Measurements from ENCODE around the gene IKZF3.
"Not testable (repeated sequence)": the region's sequence is repeated elsewhere in the genome, so short reads cannot be mapped to it uniquely, and the experiment has no call there.

IKZF3 gene

GRCh38 chr17:39861235-39861634, 2.9 kb downstream of the IKZF3 start:
- in situ Hi-C loops (cut with MboI; ENCODE audit: low sequenced_read_pairs), result no loop called here

GRCh38 chr17:39855911-39856649, 8.0 kb downstream of the IKZF3 start:
- in situ Hi-C loops (cut with MboI; ENCODE audit: low sequenced_read_pairs), result not testable (repeated sequence)

GRCh38 chr17:39854909-39855308, 9.2 kb downstream of the IKZF3 start:
- in situ Hi-C loops (cut with MboI; ENCODE audit: low sequenced_read_pairs), result no loop called here

GRCh38 chr17:39852239-39852638, 11.9 kb downstream of the IKZF3 start:
- in situ Hi-C loops (cut with MboI; ENCODE audit: low sequenced_read_pairs), result no loop called here

- in situ Hi-C loops (cut with MboI; ENCODE audit: low sequenced_read_pairs), result not testable (repeated sequence)
These were observed 13.9 kb downstream of the IKZF3 start for GRCh38 chr17:39850186-39850585.

- in situ Hi-C loops (cut with MboI; ENCODE audit: low sequenced_read_pairs), result no loop called here
These were observed 15.5 kb downstream of the IKZF3 start for GRCh38 chr17:39848600-39848999.

GRCh38 chr17:39846205-39846604, 17.9 kb downstream of the IKZF3 start:
- in situ Hi-C loops (cut with MboI; ENCODE audit: low sequenced_read_pairs), result no loop called here

GRCh38 chr17:39845052-39845846, 18.9 kb downstream of the IKZF3 start:
- in situ Hi-C loops (cut with MboI; ENCODE audit: low sequenced_read_pairs), result no loop called here

GRCh38 chr17:39841134-39841683, 22.9 kb downstream of the IKZF3 start:
- in situ Hi-C loops (cut with MboI; ENCODE audit: low sequenced_read_pairs), result no loop called here

- in situ Hi-C loops (cut with MboI; ENCODE audit: low sequenced_read_pairs), result no loop called here
These were observed 25.3 kb downstream of the IKZF3 start for GRCh38 chr17:39838784-39839183.

GRCh38 chr17:39838057-39838456, 26.1 kb downstream of the IKZF3 start:
- in situ Hi-C loops (cut with MboI; ENCODE audit: low sequenced_read_pairs), result no loop called here

GRCh38 chr17:39836117-39836516, 28.0 kb downstream of the IKZF3 start:
- in situ Hi-C loops (cut with MboI; ENCODE audit: low sequenced_read_pairs), result no loop called here

GRCh38 chr17:39835038-39835786, 28.9 kb downstream of the IKZF3 start:
- in situ Hi-C loops (cut with MboI; ENCODE audit: low sequenced_read_pairs), result no loop called here

GRCh38 chr17:39834017-39834416, 30.1 kb downstream of the IKZF3 start:
- in situ Hi-C loops (cut with MboI; ENCODE audit: low sequenced_read_pairs), result no loop called here

- in situ Hi-C loops (cut with MboI; ENCODE audit: low sequenced_read_pairs), result no loop called here
These were observed 32.5 kb downstream of the IKZF3 start for GRCh38 chr17:39831588-39831987.

- in situ Hi-C loops (cut with MboI; ENCODE audit: low sequenced_read_pairs), result no loop called here
These were observed 35.7 kb downstream of the IKZF3 start for GRCh38 chr17:39828443-39828842.

- in situ Hi-C loops (cut with MboI; ENCODE audit: low sequenced_read_pairs), result no loop called here
These were observed 37.8 kb downstream of the IKZF3 start for GRCh38 chr17:39826334-39826733.

GRCh38 chr17:39823407-39824054, 40.6 kb downstream of the IKZF3 start:
- in situ Hi-C loops (cut with MboI; ENCODE audit: low sequenced_read_pairs), result no loop called here

- in situ Hi-C loops (cut with MboI; ENCODE audit: low sequenced_read_pairs), result no loop called here
These were observed 42.1 kb downstream of the IKZF3 start for GRCh38 chr17:39822051-39822451.

GRCh38 chr17:39820987-39821386, 43.1 kb downstream of the IKZF3 start:
- in situ Hi-C loops (cut with MboI; ENCODE audit: low sequenced_read_pairs), result no loop called here

GRCh38 chr17:39820541-39820940, 43.6 kb downstream of the IKZF3 start:
- in situ Hi-C loops (cut with MboI; ENCODE audit: low sequenced_read_pairs), result no loop called here

All from HL-60/S4 treated with phorbol 12-myristate 13-acetate at 8.2 ng/mL for 4 days and 3 days (cell line).